ENCODE data around the gene WHRN. TPM values are rescaled to one million over a fixed set of nuclear protein-coding genes. Genes with fewer than 3 reads are reported as not detected.

WHRN gene
- total and polyA plus RNA-seq, 2 of the 8 experiments (the other 6 are each of a cell fraction or from before 2014, with no cell fraction given) = 4.4 to 7.7 TPM

GRCh38 chr9:114465906-114466900 lies 39.1 kb downstream of the WHRN start:
- CTCF ChIA-PET (ENCODE audit: partially characterized antibody) = interaction anchor here (1.1 kb wide), 1 partner anchor 21 kb away, joined by 4 read pairs; no protein-coding TSS in a partner anchor
- no peak overlapping the region for H3K14ac ChIP-seq (ENCODE audit: insufficient read length)
- no peak overlapping the region; the same call in 1 of the 2 replicates for H4K8ac ChIP-seq (ENCODE audit: extremely low read depth, insufficient read depth, low read length)
- no peak overlapping the region for H2BK20ac ChIP-seq (ENCODE audit: low read length)
- no peak overlapping the region for H3K4ac ChIP-seq (replicated peaks; ENCODE audit: insufficient read length, low read depth, low read length)
- H3K36me3 ChIP-seq (ENCODE audit: control insufficient read depth in 2 of 4, insufficient read depth in 4 of 4, low read length in 3 of 4) = no peaks in the 10 kb centered on the region
- no peaks in the 10 kb centered on the region for H4K20me1 ChIP-seq (replicated peaks in 1 of 2; ENCODE audit: control insufficient read depth in 1 of 2, insufficient read depth in 2 of 2, low read length in 2 of 2)
- H2AK5ac ChIP-seq (ENCODE audit: low read depth, low read length) = no peak overlapping the region
- DNase-seq (ENCODE audit: low read depth in 1 of 2, low spot score in 2 of 2) = no peak
- no peak overlapping the region for H4K5ac ChIP-seq (ENCODE audit: insufficient read length, low read depth, low read length)
- no peak overlapping the region for H3K4me3 ChIP-seq (ENCODE audit: extremely low read depth in 1 of 4, insufficient read depth in 2 of 4, low read depth in 3 of 4, low read length in 4 of 4)
- 89% methylated on average over 26 of the region's 28 CpGs; no CpG with 5 or more reads in 1 of the 2 experiments for WGBS, 2 experiments (ENCODE audit: extremely low coverage in 1 of 2, insufficient coverage in 1 of 2, insufficient read length in 1 of 2, insufficient replicate concordance in 2 of 2, low coverage in 1 of 2, low lambda C conversion rate in 2 of 2, missing lambda C conversion rate in 1 of 2)
- H2BK15ac ChIP-seq (ENCODE audit: low read length) = no peak overlapping the region
- FAIRE-seq = no peak
- H4K91ac ChIP-seq (replicated peaks; ENCODE audit: insufficient read length, low read length) = no peak overlapping the region
- no peak overlapping the region for H3K4me2 ChIP-seq (ENCODE audit: insufficient read depth in 1 of 2, low read depth in 2 of 2, low read length in 2 of 2)
- H3K23me2 ChIP-seq (ENCODE audit: low read depth, low read length) = no peaks in the 10 kb centered on the region
- H3K79me1 ChIP-seq (ENCODE audit: low read depth, low read length) = no peaks in the 10 kb centered on the region; the same call in 1 of the 2 replicates
- H3K18ac ChIP-seq (ENCODE audit: extremely low read depth, low read length) = no peak overlapping the region; the same call in 1 of the 2 replicates
- no peak overlapping the region for H2AFZ ChIP-seq (ENCODE audit: low read length)
- H3K23ac ChIP-seq (ENCODE audit: insufficient read length) = no peak overlapping the region
- no peaks in the 10 kb centered on the region; a peak in 1 of 4 replicates for H3K9me3 ChIP-seq (ENCODE audit: insufficient read depth in 2 of 2, low read depth in 1 of 2, low read length in 1 of 2)
- H3K4me1 ChIP-seq (replicated peaks in 1 of 4; ENCODE audit: control insufficient read depth in 3 of 4, insufficient read depth in 4 of 4, low read length in 3 of 4) = peaks cover 0 to 9% (median 3%) of the 10 kb centered on the region in 4 experiments; a peak in 3 of 7 replicates
- H3K27ac ChIP-seq (ENCODE audit: low read depth, low read length) = no peak overlapping the region
- no peak overlapping the region; a peak in 1 of 7 replicates for H3K9ac ChIP-seq (replicated peaks in 1 of 4; ENCODE audit: extremely low read depth in 1 of 4, low read depth in 3 of 4, low read length in 3 of 4)
- no peaks in the 10 kb centered on the region for H3K79me2 ChIP-seq (ENCODE audit: control insufficient read depth in 1 of 2, insufficient read depth in 2 of 2, low read length in 2 of 2)
- H2BK5ac ChIP-seq (ENCODE audit: low read depth, low read length) = no peak overlapping the region
- H2BK12ac ChIP-seq (ENCODE audit: low read depth, low read length) = no peak overlapping the region
- H3K56ac ChIP-seq (replicated peaks; ENCODE audit: insufficient read length, low read depth, low read length) = no peak overlapping the region
- POLR2A ChIA-PET (ENCODE audit: partially characterized antibody) = interaction anchor here (0.7 kb wide), 1 partner anchor 31 kb away, joined by 3 read pairs; no protein-coding TSS in a partner anchor
- no peaks in the 10 kb centered on the region for H3K27me3 ChIP-seq (replicated peaks in 1 of 4; ENCODE audit: control insufficient read depth in 3 of 4, extremely low read depth in 1 of 4, insufficient read depth in 3 of 4, low read length in 3 of 4)
- no peak overlapping the region for H2BK120ac ChIP-seq (replicated peaks; ENCODE audit: low read depth, low read length)
- no peak for TF ChIP-seq SIRT6 (IDR thresholded peaks at IDR 0.05; ENCODE audit: low read length)
- no peak for TF ChIP-seq CHD2 (IDR thresholded peaks at IDR 0.05; ENCODE audit: low read length)
- no peak for TF ChIP-seq HDAC2 (IDR thresholded peaks at IDR 0.05; ENCODE audit: borderline replicate concordance in 1 of 2, low read depth in 2 of 2, low read length in 2 of 2)
- no peak for TF ChIP-seq RXRA (IDR thresholded peaks at IDR 0.05; ENCODE audit: insufficient read depth, low read depth, low read length)
- no peak for TF ChIP-seq ZNF274 (IDR thresholded peaks at IDR 0.05; ENCODE audit: borderline replicate concordance, extremely low read depth, low read length)
- TF ChIP-seq JUND (IDR thresholded peaks at IDR 0.05; ENCODE audit: low read length) = no peak
- TF ChIP-seq BACH1 (IDR thresholded peaks at IDR 0.05; ENCODE audit: low read length) = no peak
- no peak for TF ChIP-seq YY1 (IDR thresholded peaks at IDR 0.05; ENCODE audit: low read depth, low read length)
- no peak for TF ChIP-seq FOSL1 (IDR thresholded peaks at IDR 0.05; ENCODE audit: insufficient read depth, low read depth, low read length)
- TF ChIP-seq KDM1A (IDR thresholded peaks at IDR 0.05; ENCODE audit: borderline replicate concordance, low read length) = no peak
- no peak for TF ChIP-seq RAD21 (IDR thresholded peaks at IDR 0.05 in 1 of 2, conservative IDR thresholded peaks at IDR 0.05 in 1 of 2; ENCODE audit: low read depth in 2 of 2, low read length in 2 of 2)

Measured in H1 (cell line).